ENCODE results near the gene CACNA1H.

Gene CACNA1H

DNA sequence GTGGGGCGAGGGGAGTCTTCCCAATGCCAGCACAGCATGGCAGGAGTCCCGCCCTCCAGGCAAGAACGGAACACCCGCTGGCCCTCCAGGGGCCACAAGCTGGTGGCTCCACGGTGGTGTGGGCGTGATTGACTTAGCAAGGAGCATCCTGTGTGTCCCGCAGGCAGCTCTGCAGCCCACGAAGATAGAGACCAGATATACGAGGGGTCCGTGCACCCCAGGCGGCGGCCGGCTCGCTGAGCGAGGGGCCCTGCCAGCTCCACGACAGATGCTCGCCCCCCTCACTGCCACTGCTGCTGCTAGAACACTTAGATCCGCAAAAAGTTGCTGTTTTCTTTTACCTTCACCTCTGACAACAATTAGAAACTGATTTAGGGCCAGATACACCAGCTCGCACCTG, 10.0 kb upstream of the CACNA1H start:
- Histone ChIP-seq H3K27ac (ENCODE audit: low read depth, low read length, severe bottlenecking) (no peak overlapping the region), H3K4me3 (ENCODE audit: extremely low read depth, insufficient read depth, low read length, poor library complexity, severe bottlenecking) (no peak overlapping the region), H3K4me1 (ENCODE audit: control insufficient read depth, insufficient read depth, low read length, poor library complexity, severe bottlenecking) (no peaks in the 10 kb centered on the region), H3K36me3 (ENCODE audit: control insufficient read depth, insufficient read depth, low read length) (no peaks in the 10 kb centered on the region), H3K9me3 (ENCODE audit: control insufficient read depth, low read length) (peaks cover 4% of the 10 kb centered on the region)
- WGBS, 2 experiments (ENCODE audit: insufficient coverage in 2 of 2): 81 to 85% methylated on average over 17 to 19 of the region's 19 CpGs

DNA sequence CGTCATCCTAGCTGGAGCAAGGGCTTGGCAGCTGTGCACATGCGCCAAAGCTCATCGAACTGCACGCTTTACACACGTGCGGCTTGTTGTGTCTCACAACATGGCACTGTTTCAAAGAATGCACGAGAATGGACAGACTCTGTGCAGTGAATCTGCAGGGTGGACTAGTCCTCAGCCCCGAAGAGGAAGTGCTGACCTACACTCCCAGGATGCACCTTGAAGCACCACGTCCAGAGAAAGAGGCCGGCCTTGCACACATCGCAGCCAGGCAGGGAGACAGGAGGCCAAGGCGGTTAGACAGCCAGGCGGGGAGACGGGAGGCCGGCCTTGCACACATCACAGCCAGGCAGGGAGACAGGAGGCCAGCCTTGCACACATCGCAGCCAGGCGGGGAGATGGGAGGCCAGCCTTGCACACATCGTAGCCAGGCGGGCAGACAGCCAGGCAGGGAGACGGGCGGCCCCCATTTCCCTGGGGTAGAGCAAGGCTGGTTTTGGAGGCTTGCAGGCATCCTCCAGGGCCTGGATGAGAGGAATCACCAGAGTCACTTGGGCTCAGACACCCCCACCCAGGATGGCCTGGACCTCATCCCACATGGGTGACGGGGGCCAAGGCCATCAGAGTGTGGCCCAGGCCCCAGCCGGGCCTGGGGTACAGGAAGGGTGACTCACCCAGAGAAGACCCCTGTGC, 9.0 kb upstream of the CACNA1H start:
- Histone ChIP-seq H3K27ac (ENCODE audit: low read depth, low read length, severe bottlenecking) (no peak overlapping the region), H3K36me3 (ENCODE audit: control insufficient read depth, insufficient read depth, low read length) (no peaks in the 10 kb centered on the region), H3K4me1 (ENCODE audit: control insufficient read depth, insufficient read depth, low read length, poor library complexity, severe bottlenecking) (no peaks in the 10 kb centered on the region), H3K4me3 (ENCODE audit: extremely low read depth, insufficient read depth, low read length, poor library complexity, severe bottlenecking) (no peak overlapping the region), H3K9me3 (ENCODE audit: control insufficient read depth, low read length) (peaks cover 4% of the 10 kb centered on the region)
- 90 to 92% methylated on average over 21 to 23 of the region's 23 CpGs for WGBS, 2 experiments (ENCODE audit: insufficient coverage in 2 of 2)

DNA sequence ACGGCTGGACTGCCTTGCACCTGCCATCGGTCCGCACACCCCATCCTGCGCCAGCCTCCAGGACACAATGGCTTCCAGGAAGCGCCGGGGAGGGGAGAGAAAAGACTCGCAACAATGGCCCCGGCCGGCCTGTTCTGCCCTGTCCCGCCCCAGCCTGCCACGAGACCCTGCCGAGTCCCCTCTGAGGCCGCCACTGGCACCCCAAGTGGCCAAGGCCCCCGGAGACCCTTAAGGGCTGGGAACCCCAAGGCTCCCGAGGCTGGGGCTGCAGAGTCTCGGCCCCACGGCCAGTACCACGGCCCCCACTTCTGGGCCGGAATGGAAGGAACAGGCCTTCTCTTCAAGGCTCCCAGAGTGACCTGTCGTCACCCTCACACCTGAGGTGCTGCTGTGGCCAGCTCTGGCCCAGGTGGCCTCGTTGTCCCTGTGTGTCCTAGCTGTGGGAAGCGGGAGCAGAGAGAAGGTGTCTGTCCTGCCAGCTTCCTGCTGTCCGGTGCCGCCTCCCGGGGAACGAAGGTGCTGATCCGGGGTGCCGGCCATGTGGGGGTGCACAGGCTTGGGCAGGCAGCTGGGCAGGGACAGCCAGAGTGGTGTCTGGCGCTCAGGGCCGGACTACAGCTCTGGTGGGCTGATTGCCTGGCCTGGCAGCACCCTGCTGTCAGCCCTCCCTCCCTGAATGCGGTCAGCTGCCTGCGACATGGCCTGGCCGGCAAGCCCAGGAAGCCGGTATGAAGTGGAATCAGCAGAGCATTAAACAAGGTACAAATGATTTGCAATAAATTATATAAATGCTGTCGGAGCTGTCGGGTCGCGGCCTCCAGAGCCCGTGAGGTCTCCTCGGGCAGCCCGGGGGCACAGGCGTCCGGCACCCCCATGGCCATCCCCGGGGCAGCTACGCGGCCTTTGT, 8.2 kb upstream of the CACNA1H start:
- Histone ChIP-seq H3K4me1 (ENCODE audit: control insufficient read depth, insufficient read depth, low read length, poor library complexity, severe bottlenecking) (no peaks in the 10 kb centered on the region), H3K4me3 (ENCODE audit: extremely low read depth, insufficient read depth, low read length, poor library complexity, severe bottlenecking) (no peak overlapping the region), H3K27ac (ENCODE audit: low read depth, low read length, severe bottlenecking) (no peak overlapping the region), H3K9me3 (ENCODE audit: control insufficient read depth, low read length) (peaks cover 4% of the 10 kb centered on the region), H3K36me3 (ENCODE audit: control insufficient read depth, insufficient read depth, low read length) (no peaks in the 10 kb centered on the region)
- 81 to 86% methylated on average over 36 to 44 of the region's 46 CpGs for WGBS, 2 experiments (ENCODE audit: insufficient coverage in 2 of 2)

DNA sequence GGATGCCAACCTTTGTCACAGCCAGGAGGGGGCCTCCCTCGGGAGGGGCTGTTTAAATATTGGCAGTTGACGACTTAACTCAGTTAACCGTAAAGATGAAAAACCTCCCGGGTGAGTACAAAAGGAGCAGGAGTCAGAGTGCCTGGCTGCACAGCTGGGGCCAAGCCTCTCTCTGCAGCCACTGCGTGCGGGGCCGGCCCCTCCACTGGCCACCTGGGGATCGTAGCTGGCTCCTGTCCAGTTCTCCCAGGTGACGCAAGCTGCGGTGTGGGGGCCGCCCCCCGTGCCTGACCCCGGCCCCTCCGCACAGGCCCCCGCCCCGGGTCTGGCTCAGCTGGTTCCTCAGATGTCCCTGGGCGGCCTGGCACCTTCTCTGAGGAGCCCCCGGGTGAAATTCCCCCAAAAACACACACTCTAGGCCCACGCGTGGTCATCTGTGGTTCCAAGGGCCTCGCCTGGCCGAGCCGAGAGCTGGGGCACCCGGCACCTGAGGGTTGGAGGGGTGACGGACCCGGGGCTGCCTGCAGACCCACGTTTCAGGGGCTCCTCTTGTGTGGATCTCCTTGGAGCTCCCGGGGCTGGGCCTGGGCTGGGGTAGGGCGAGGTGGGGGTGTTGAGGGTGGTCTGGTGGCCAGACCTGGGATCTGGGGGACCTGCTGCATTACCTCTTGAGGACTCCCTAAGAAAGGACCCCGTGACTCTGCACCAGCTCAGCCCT, 7.4 kb upstream of the CACNA1H start:
- H3K4me3 ChIP-seq (ENCODE audit: extremely low read depth, insufficient read depth, low read length, poor library complexity, severe bottlenecking): no peak overlapping the region
- WGBS, 2 experiments (ENCODE audit: insufficient coverage in 2 of 2): 68 to 76% methylated on average over 16 to 21 of the region's 30 CpGs
- H3K9me3 ChIP-seq (ENCODE audit: control insufficient read depth, low read length): peaks cover 4% of the 10 kb centered on the region
- no peaks in the 10 kb centered on the region for H3K4me1 ChIP-seq (ENCODE audit: control insufficient read depth, insufficient read depth, low read length, poor library complexity, severe bottlenecking)
- no peaks in the 10 kb centered on the region for H3K36me3 ChIP-seq (ENCODE audit: control insufficient read depth, insufficient read depth, low read length)
- H3K27ac ChIP-seq (ENCODE audit: low read depth, low read length, severe bottlenecking): no peak overlapping the region

DNA sequence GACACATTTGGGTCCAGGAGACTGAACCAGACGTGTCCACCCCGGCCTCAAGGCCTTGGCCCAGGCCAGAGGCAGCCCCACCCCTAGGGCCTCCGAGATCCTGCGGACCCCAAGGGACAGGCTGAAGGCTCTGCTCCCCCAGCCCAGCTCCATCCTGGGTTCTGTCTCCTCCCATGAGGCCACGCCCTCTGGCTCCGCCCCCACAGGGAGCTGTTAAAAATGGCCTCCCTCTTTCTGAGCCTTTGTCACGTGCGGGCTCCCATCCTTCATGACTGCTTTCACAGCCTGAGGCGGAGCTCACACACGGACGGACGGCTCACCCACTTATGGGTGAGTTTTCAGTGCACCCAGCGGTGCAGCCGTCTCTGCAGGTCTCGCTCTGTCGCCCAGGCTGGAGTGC, 6.5 kb upstream of the CACNA1H start:
- H3K9me3 ChIP-seq (ENCODE audit: control insufficient read depth, low read length): peaks cover 4% of the 10 kb centered on the region
- no peaks in the 10 kb centered on the region for H3K36me3 ChIP-seq (ENCODE audit: control insufficient read depth, insufficient read depth, low read length)
- H3K4me1 ChIP-seq (ENCODE audit: control insufficient read depth, insufficient read depth, low read length, poor library complexity, severe bottlenecking): no peaks in the 10 kb centered on the region
- WGBS, 2 experiments (ENCODE audit: insufficient coverage in 2 of 2): 92 to 93% methylated on average over 16 of the region's 16 CpGs
- H3K27ac ChIP-seq (ENCODE audit: low read depth, low read length, severe bottlenecking): no peak overlapping the region
- H3K4me3 ChIP-seq (ENCODE audit: extremely low read depth, insufficient read depth, low read length, poor library complexity, severe bottlenecking): no peak overlapping the region

DNA sequence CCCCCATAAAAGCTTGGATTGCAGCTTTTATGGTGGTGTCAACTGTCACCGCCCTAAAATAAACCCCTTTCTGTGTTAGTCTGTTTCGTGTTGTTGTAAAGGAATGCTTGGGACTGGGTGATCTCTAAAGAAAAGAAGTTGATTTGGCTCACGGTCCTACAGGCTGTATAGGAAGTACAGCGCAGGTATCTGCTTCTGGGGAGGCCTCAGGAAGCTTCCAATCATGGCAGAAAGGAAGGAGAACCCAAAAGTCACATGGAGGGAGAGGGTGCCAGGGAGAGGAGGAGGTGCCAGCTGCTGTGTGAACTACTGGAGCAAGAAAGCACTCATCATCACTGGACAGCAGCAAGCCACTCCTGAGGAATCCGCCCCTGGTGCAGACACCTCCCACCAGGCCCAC, 5.9 kb upstream of the CACNA1H start:
- Histone ChIP-seq H3K9me3 (ENCODE audit: control insufficient read depth, low read length) (peaks cover 4% of the 10 kb centered on the region), H3K36me3 (ENCODE audit: control insufficient read depth, insufficient read depth, low read length) (no peaks in the 10 kb centered on the region), H3K4me1 (ENCODE audit: control insufficient read depth, insufficient read depth, low read length, poor library complexity, severe bottlenecking) (no peaks in the 10 kb centered on the region), H3K4me3 (ENCODE audit: extremely low read depth, insufficient read depth, low read length, poor library complexity, severe bottlenecking) (no peak overlapping the region), H3K27ac (ENCODE audit: low read depth, low read length, severe bottlenecking) (no peak overlapping the region)
- 91 to 97% methylated on average over 4 to 5 of the region's 5 CpGs for WGBS, 2 experiments (ENCODE audit: insufficient coverage in 2 of 2)

DNA sequence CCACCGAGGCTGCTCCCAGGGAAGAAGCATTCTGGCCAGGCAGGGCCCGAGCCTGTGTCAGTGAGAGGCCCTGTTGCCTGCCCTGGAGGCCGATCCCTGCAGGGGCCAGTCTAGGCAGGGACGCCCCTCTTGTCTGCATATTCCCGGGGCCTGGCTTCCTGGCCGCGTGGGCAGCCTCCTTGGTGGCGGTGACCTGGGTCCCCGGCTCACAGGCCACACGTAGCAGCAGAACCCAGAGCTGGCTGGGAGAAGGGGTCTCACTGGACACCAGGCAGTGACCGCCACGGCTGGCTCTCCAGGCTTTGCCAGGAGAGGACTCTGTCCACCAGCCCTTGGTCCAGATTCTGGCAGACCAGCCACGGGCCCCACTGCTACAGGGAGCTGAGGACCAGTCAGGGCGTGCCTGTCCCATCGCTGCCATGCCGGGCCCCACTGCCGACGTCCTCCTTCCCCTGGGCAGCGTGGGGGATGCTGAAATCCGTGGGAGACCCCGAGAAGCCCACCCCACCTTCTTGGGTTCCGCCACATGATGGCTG, 3.7 kb upstream of the CACNA1H start:
- no peaks in the 10 kb centered on the region for H3K4me1 ChIP-seq (ENCODE audit: control insufficient read depth, insufficient read depth, low read length, poor library complexity, severe bottlenecking)
- no peaks in the 10 kb centered on the region for H3K36me3 ChIP-seq (ENCODE audit: control insufficient read depth, insufficient read depth, low read length)
- H3K27ac ChIP-seq (ENCODE audit: low read depth, low read length, severe bottlenecking): no peak overlapping the region
- peaks cover 4% of the 10 kb centered on the region for H3K9me3 ChIP-seq (ENCODE audit: control insufficient read depth, low read length)
- 86 to 90% methylated on average over 15 to 21 of the region's 22 CpGs for WGBS, 2 experiments (ENCODE audit: insufficient coverage in 2 of 2)
- H3K4me3 ChIP-seq (ENCODE audit: extremely low read depth, insufficient read depth, low read length, poor library complexity, severe bottlenecking): no peak overlapping the region

DNA sequence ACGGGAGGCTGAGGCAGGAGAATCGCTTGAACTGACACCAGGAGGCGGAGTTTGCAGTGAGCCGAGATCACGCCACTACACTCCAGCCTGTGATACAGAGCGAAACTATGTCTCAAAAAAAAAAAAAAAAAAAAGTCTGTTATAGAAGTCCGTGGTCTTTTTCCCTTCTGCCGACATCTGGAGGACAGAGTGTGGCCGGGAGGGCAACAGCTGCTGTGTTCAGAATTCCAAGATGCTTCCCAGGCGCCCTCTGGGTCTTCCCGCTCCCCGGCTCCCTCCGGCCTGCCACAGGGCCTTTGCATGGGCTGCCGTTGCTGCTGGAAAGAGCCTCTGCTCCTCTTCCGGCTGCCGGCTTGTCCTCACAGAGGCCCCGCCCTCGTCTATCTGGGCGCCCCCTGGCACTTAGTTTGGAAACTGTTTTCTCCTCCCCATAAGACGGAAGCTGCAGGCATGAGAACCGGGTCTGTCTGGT, 2.4 kb upstream of the CACNA1H start:
- peaks cover 4% of the 10 kb centered on the region for H3K9me3 ChIP-seq (ENCODE audit: control insufficient read depth, low read length)
- H3K4me1 ChIP-seq (ENCODE audit: control insufficient read depth, insufficient read depth, low read length, poor library complexity, severe bottlenecking): peaks cover 9% of the 10 kb centered on the region
- no peak overlapping the region for H3K27ac ChIP-seq (ENCODE audit: low read depth, low read length, severe bottlenecking)
- H3K4me3 ChIP-seq (ENCODE audit: extremely low read depth, insufficient read depth, low read length, poor library complexity, severe bottlenecking): no peak overlapping the region
- H3K36me3 ChIP-seq (ENCODE audit: control insufficient read depth, insufficient read depth, low read length): no peaks in the 10 kb centered on the region
- 84 to 85% methylated on average over 15 to 21 of the region's 21 CpGs for WGBS, 2 experiments (ENCODE audit: insufficient coverage in 2 of 2)

DNA sequence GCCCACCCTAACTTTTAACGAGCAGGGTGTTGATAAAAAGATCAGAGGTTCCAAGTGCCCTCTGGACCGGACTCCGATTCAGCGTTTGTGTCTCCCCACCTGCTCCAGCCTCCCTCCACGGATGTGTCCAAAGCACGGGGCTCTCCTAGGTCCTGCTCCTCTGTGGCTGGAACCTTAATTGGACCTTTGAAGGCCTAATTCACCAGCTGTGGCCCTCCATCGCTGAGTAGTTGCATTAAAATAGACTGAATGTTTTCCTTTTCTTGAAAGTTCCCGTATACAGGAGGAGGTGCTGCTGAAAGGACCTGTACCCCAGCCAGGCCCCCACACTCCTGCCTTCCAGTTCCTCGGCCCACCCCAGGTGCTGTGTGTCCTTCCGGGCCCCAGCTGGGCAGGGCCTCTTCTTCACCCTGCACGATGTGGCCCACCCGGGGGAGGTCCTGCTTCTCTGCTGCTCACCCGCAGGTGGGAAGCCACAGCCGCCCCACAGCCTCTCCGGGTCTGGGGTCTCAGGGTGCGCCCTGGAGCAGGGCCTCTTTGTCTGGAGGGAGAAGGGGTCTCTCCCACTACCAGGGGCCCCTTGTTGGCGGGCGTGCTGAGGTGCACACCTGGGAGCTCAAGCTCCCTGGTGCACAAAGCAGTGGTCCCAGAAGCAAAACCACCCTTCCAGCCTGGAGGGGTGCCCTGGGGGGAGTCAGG, 1.3 kb upstream of the CACNA1H start:
- 70 to 80% methylated on average over 11 to 16 of the region's 18 CpGs for whole genome bisulfite sequencing, 2 experiments (ENCODE audit: insufficient coverage in 2 of 2)
- no peak overlapping the region for H3K27ac ChIP-seq (ENCODE audit: low read depth, low read length, severe bottlenecking)
- peaks cover 9% of the 10 kb centered on the region for H3K4me1 ChIP-seq (ENCODE audit: control insufficient read depth, insufficient read depth, low read length, poor library complexity, severe bottlenecking)
- peaks cover 4% of the 10 kb centered on the region for H3K9me3 ChIP-seq (ENCODE audit: control insufficient read depth, low read length)
- H3K4me3 ChIP-seq (ENCODE audit: extremely low read depth, insufficient read depth, low read length, poor library complexity, severe bottlenecking): no peak overlapping the region
- H3K36me3 ChIP-seq (ENCODE audit: control insufficient read depth, insufficient read depth, low read length): no peaks in the 10 kb centered on the region

DNA sequence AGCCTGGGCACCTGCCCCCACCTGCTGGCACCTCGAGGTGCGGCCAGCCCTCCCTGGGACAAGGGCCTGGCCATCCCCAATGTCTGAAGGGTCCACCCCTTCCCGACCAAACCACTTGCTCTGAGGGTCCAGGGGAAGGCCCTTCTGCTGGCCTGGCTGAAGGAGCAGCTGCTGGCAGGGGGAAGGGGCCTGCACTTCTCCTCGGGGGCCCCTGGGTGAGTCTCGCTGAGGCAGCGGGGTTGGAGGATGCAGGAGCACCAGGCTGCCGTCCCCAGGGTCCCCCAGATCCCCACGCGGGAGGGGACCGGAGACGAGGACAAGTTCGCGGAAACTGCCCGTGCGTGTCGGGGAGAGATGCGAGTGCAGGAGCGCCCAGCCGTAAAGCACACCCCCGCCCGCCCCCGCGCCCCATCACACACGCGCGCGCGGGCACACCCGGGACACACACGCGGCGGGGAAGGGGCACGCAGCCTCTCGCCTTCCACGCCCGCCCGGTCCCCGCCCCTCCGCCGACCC, 725 bp upstream of the CACNA1H start:
- 11 to 17% methylated on average over 12 to 23 of the region's 40 CpGs for WGBS, 2 experiments (ENCODE audit: insufficient coverage in 2 of 2)
- Histone ChIP-seq H3K4me3 (ENCODE audit: extremely low read depth, insufficient read depth, low read length, poor library complexity, severe bottlenecking) (peak overlapping the region; percentile 31), H3K36me3 (ENCODE audit: control insufficient read depth, insufficient read depth, low read length) (no peaks in the 10 kb centered on the region), H3K27ac (ENCODE audit: low read depth, low read length, severe bottlenecking) (no peak overlapping the region), H3K9me3 (ENCODE audit: control insufficient read depth, low read length) (peaks cover under 1% of the 10 kb centered on the region), H3K4me1 (ENCODE audit: control insufficient read depth, insufficient read depth, low read length, poor library complexity, severe bottlenecking) (peaks cover 9% of the 10 kb centered on the region)

All from mesodermal cell (in vitro differentiated cells).